DND-41 (cell line): ENCODE results near the gene GRIA4.

Experiments used
- ATAC-seq: fragments of 200-7000 bp; cut with Tn5 transposase; 3 replicates; pipeline ENCODE4 v1.9.1; 2021; ENCODE audit warnings: low read depth; ENCODE audit not compliant: insufficient read depth
- DNase-seq: peaks from one replicate; pipeline ENCODE4 v3.0.0-alpha.2; 2020
- H2AFZ ChIP-seq: 2 replicates; pipeline ENCODE4 v1.6.0; 2012; ENCODE audit warnings: low read depth, low read length
- H3K27ac ChIP-seq: 2 replicates; pipeline ENCODE4 v1.5.1; 2012; ENCODE audit warnings: low read length, inconsistent platforms
- H3K27me3 ChIP-seq: fragments of 200-600 bp; sonication (generic); 2 replicates; pipeline ENCODE4 v1.6.0; 2012; ENCODE audit warnings: low read length, mild to moderate bottlenecking, inconsistent platforms; ENCODE audit not compliant: insufficient read depth, poor library complexity
- H3K36me3 ChIP-seq: 2 replicates; pipeline ENCODE4 v1.5.1; 2012; ENCODE audit warnings: low read length, inconsistent platforms; ENCODE audit not compliant: insufficient read depth
- H3K4me1 ChIP-seq: 2 replicates; pipeline ENCODE4 v1.5.1; 2012; ENCODE audit warnings: mild to moderate bottlenecking, low read length; ENCODE audit not compliant: insufficient read depth
- H3K4me2 ChIP-seq: 2 replicates; pipeline ENCODE4 v1.6.0; 2012; ENCODE audit warnings: mild to moderate bottlenecking, moderate library complexity, low read length, inconsistent platforms; ENCODE audit not compliant: insufficient read depth
- H3K4me3 ChIP-seq, 2 experiments: fragments of 200-600 bp in 1 of 2; shearing (Covaris generic) in 1 of 2; 2 replicates each; pipeline ENCODE4 v1.5.1; 2012 to 2016; ENCODE audit warnings: inconsistent platforms in 2 of 2, low read length in 2 of 2, mild to moderate bottlenecking in 2 of 2, low read depth in 1 of 2, moderate library complexity in 1 of 2
- H3K79me2 ChIP-seq: 2 replicates; pipeline ENCODE4 v1.6.0; 2012; ENCODE audit warnings: low read length, inconsistent platforms; ENCODE audit not compliant: insufficient read depth
- H3K9ac ChIP-seq: 2 replicates; pipeline ENCODE4 v1.6.0; 2012; ENCODE audit warnings: low read depth, mild to moderate bottlenecking, inconsistent platforms, low read length, moderate library complexity
- H3K9me3 ChIP-seq: 2 replicates; pipeline ENCODE4 v1.5.1; 2012; ENCODE audit warnings: low read length, moderate library complexity, mild to moderate bottlenecking, inconsistent platforms; ENCODE audit not compliant: insufficient read depth, severe bottlenecking
- H4K20me1 ChIP-seq: 2 replicates; pipeline ENCODE4 v1.6.0; 2012; ENCODE audit warnings: low read length; ENCODE audit not compliant: insufficient read depth
- CTCF ChIP-seq: IDR thresholded peaks from 2 replicates; pipeline ENCODE4 v1.5.1; 2012; ENCODE audit warnings: borderline replicate concordance, low read length, moderate library complexity, mild to moderate bottlenecking; ENCODE audit not compliant: poor library complexity, severe bottlenecking; ENCODE audit errors: extremely low read depth
- EZH2 ChIP-seq: IDR thresholded peaks from 3 replicates; pipeline ENCODE4 v1.6.1; 2012; ENCODE audit warnings: borderline replicate concordance, low read depth, mild to moderate bottlenecking, moderate library complexity, low read length, inconsistent platforms; ENCODE audit not compliant: severe bottlenecking

GRIA4 gene

GRCh38 chr11:105862736-105863367 is 253.0 kb downstream of the GRIA4 start:
- ATAC-seq (peak; percentile 74), DNase-seq (peak; percentile 10)
- no peak overlapping the region for H3K4me2 ChIP-seq
- TF ChIP-seq CTCF (peak; percentile 78), EZH2 (no peak)
- H2AFZ ChIP-seq, result no peak overlapping the region
- no peaks in the 10 kb centered on the region for H3K36me3 ChIP-seq
- H3K4me1 ChIP-seq, result peaks cover 14% of the 10 kb centered on the region
- no peaks in the 10 kb centered on the region for H3K79me2 ChIP-seq
- H3K9ac ChIP-seq, result no peak overlapping the region
- H3K27ac ChIP-seq, result no peak overlapping the region
- no peaks in the 10 kb centered on the region for H3K9me3 ChIP-seq
- no peaks in the 10 kb centered on the region for H3K27me3 ChIP-seq
- H4K20me1 ChIP-seq, result no peaks in the 10 kb centered on the region
- H3K4me3 ChIP-seq, result no peak overlapping the region

DNA sequence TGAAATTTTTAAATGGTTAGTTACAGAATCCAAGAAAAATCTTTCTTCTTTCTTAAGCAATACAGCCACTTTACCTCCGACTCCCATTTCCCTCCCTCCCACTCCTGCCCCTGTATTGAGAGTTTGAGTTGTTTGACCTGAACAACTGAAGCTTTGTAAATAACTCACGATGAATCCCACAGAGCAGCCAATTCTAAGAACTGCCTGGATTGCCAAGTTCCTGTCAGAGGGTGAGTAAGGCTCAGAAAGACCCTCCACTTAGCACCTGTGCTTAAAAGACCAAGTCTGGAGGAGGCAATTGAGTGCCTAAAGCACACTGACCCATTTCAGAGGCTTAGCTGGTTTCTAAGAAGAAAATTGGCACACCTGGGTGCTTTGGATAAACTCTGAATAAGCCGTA is 253.7 kb downstream of the GRIA4 start:
- Histone ChIP-seq H3K4me1 (peaks cover 14% of the 10 kb centered on the region), H3K9me3 (no peaks in the 10 kb centered on the region), H3K4me2 (peak overlapping the region; percentile 11; the same call in 1 of the 2 replicates), H3K79me2 (no peaks in the 10 kb centered on the region), H3K27me3 (no peaks in the 10 kb centered on the region), H3K36me3 (no peaks in the 10 kb centered on the region), H3K27ac (no peak overlapping the region), H3K9ac (no peak overlapping the region), H3K4me3 (no peak overlapping the region), H2AFZ (0 out of 2 replicates have a peak overlapping the region, but pooled peaks have one; percentile 47), H4K20me1 (no peaks in the 10 kb centered on the region)
- ATAC-seq (peak; percentile 84), DNase-seq (peak; percentile 44)
- TF ChIP-seq EZH2 (no peak), CTCF (no peak)

DNA sequence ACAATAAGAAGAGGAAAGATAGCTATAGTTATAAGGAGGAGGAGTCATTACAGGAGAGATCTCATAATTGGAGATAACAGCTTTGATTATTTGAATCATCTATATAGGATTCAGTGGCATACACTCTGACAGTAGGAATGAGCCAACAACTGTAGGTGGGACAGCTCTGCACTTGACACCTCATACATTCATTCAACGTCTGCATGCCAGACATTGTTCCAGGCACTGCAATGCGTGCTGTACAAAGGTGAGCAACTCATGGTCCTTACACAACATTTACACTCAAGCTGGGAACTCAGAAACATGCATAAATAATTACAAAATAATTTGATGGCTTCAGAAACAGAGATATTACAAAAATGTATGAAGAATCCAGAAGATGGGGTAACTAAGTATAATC is 257.9 kb downstream of the GRIA4 start:
- TF ChIP-seq CTCF (no peak), EZH2 (no peak)
- H3K9ac ChIP-seq, result no peak overlapping the region
- H3K79me2 ChIP-seq, result no peaks in the 10 kb centered on the region
- no peak overlapping the region for H3K27ac ChIP-seq
- ATAC-seq (no peak), DNase-seq (no peak)
- no peak overlapping the region for H3K4me2 ChIP-seq
- peaks cover 12% of the 10 kb centered on the region for H3K4me1 ChIP-seq
- no peak overlapping the region for H3K4me3 ChIP-seq
- no peak overlapping the region for H2AFZ ChIP-seq
- no peaks in the 10 kb centered on the region for H4K20me1 ChIP-seq
- H3K9me3 ChIP-seq, result no peaks in the 10 kb centered on the region
- H3K27me3 ChIP-seq, result no peaks in the 10 kb centered on the region
- H3K36me3 ChIP-seq, result no peaks in the 10 kb centered on the region
